Measurements from ENCODE around the gene RABGAP1L. TPM values are rescaled to one million over a fixed set of nuclear protein-coding genes. Genes with fewer than 3 reads are reported as not detected.
A peak's percentile ranks its signal among the peaks of the same experiment; 100 is the strongest.

RABGAP1L gene
- total and polyA plus RNA-seq, 2 of the 4 experiments (the other 2 are of a cell fraction), result 7.9 to 26.7 TPM

GRCh38 chr1:174398246-174398645 is 238.9 kb downstream of the RABGAP1L start:
- no peak overlapping the region for H3K23ac ChIP-seq (ENCODE audit: low read depth, low read length)
- peak overlapping the region; percentile 43; the same call in 1 of the 2 replicates for H3K4me2 ChIP-seq (ENCODE audit: low read depth, low read length)
- no peak overlapping the region for H3K56ac ChIP-seq (ENCODE audit: extremely low read depth, insufficient read depth, low read length)
- peak overlapping the region; percentile 56 for H2BK5ac ChIP-seq (ENCODE audit: low read depth, low read length, poor library complexity, severe bottlenecking)
- H2BK20ac ChIP-seq (ENCODE audit: low read depth, low read length), result peak overlapping the region; percentile 28; the same call in 1 of the 2 replicates
- no peak overlapping the region for H3K9ac ChIP-seq (ENCODE audit: low read depth, low read length)
- H4K91ac ChIP-seq (ENCODE audit: insufficient read depth, low read depth, low read length), result peak overlapping the region; percentile 21; the same call in 1 of the 2 replicates
- intact Hi-C loops (cut with micrococcal nuclease) (no loop called here), in situ Hi-C loops (cut with MboI; ENCODE audit: low sequenced_read_pairs) (no loop called here), dilution Hi-C loops (cut with HindIII; ENCODE audit: low sequenced_read_pairs, unreplicated experiment) (no loop called here)
- H2AFZ ChIP-seq (replicated peaks; ENCODE audit: low read length, poor library complexity), result no peak overlapping the region
- H2AK5ac ChIP-seq (ENCODE audit: low read depth, low read length), result no peak overlapping the region
- ATAC-seq (ENCODE audit: low read depth), result peak; percentile 87
- peak; percentile 96 for DNase-seq
- CTCF ChIA-PET, result no interaction called here
- peaks cover 8% of the 10 kb centered on the region for H3K4me1 ChIP-seq (ENCODE audit: control insufficient read depth, insufficient read depth, low read length)
- peak overlapping the region in 1 of 2 experiments; percentile 13; a peak in 2 of 4 replicates for H4K8ac ChIP-seq (ENCODE audit: low read depth in 2 of 2, low read length in 2 of 2)
- POLR2A ChIA-PET (ENCODE audit: unreplicated experiment), result no interaction called here
- H2BK120ac ChIP-seq (ENCODE audit: low read depth, low read length), result peak overlapping the region; percentile 57
- peaks cover 1% of the 10 kb centered on the region; the same call in 1 of the 2 replicates for H3K9me3 ChIP-seq (ENCODE audit: control insufficient read depth, insufficient read depth, low read length)
- WGBS, 2 experiments (ENCODE audit: extremely low coverage in 2 of 2, insufficient read length in 1 of 2), result no CpG with 5 or more reads among the region's 4 CpGs
- TF ChIP-seq MXI1 (IDR thresholded peaks at IDR 0.05; ENCODE audit: borderline replicate concordance, low read depth, low read length), result no peak
- peak; percentile 67; the same call in 1 of the 2 replicates for TF ChIP-seq USF2 (IDR thresholded peaks at IDR 0.05; ENCODE audit: low read depth, low read length)
- no peak for TF ChIP-seq NFE2L2 (IDR thresholded peaks at IDR 0.05; ENCODE audit: low read depth, low read length)
- no peak for TF ChIP-seq RCOR1 (IDR thresholded peaks at IDR 0.05; ENCODE audit: insufficient replicate concordance, low read length)
- peak; percentile 36; the same call in 1 of the 2 replicates for TF ChIP-seq CEBPB (IDR thresholded peaks at IDR 0.05; ENCODE audit: low read depth, low read length)
- 0 out of 2 replicates have a peak, but pooled peaks have one; percentile 35 for TF ChIP-seq MAZ (IDR thresholded peaks at IDR 0.05; ENCODE audit: borderline replicate concordance, low read depth, low read length)
- no peak for TF ChIP-seq BHLHE40 (IDR thresholded peaks at IDR 0.05; ENCODE audit: low read depth, low read length)
- TF ChIP-seq FOS (IDR thresholded peaks at IDR 0.05; ENCODE audit: low read depth, low read length), result peak; percentile 70
- TF ChIP-seq RFX5 (IDR thresholded peaks at IDR 0.05; ENCODE audit: low read depth, low read length), result no peak
- TF ChIP-seq MAFK (IDR thresholded peaks at IDR 0.05; ENCODE audit: low read depth, low read length), result no peak
- no peak for TF ChIP-seq SMC3 (IDR thresholded peaks at IDR 0.05; ENCODE audit: low read depth, low read length)
- no peaks in the 10 kb centered on the region for H3K79me1 ChIP-seq (ENCODE audit: low read depth in 1 of 2, low read length in 2 of 2)
- 0 out of 2 replicates have a peak overlapping the region, but pooled peaks have one; percentile 26 for H3K4ac ChIP-seq (ENCODE audit: low read depth, low read length)
- no peaks in the 10 kb centered on the region for H3K9me1 ChIP-seq (ENCODE audit: insufficient read depth, low read length)
- H3K4me3 ChIP-seq (ENCODE audit: insufficient read depth, low read depth, low read length), result no peak overlapping the region
- H3K18ac ChIP-seq (ENCODE audit: low read depth, low read length), result peak overlapping the region; percentile 75; the same call in 1 of the 2 replicates
- H3K27ac ChIP-seq (ENCODE audit: insufficient read depth, low read length), result no peak overlapping the region
- H3K14ac ChIP-seq (replicated peaks; ENCODE audit: low read depth, low read length), result no peak overlapping the region
- no peak overlapping the region for H2AK9ac ChIP-seq (replicated peaks; ENCODE audit: low read depth, low read length, poor library complexity)
- no peak overlapping the region for H2BK15ac ChIP-seq (ENCODE audit: low read depth, low read length)
- H3K36me3 ChIP-seq (ENCODE audit: control insufficient read depth, insufficient read depth, low read length), result peaks cover 2% of the 10 kb centered on the region; the same call in 1 of the 2 replicates
- no TSS peak for BruUV-seq (replicated peaks)
- H4K5ac ChIP-seq (ENCODE audit: low read depth, low read length), result peak overlapping the region; percentile 54; the same call in 1 of the 2 replicates
- H4K20me1 ChIP-seq (ENCODE audit: insufficient read depth, low read length), result no peaks in the 10 kb centered on the region
- no peaks in the 10 kb centered on the region for H3K27me3 ChIP-seq (ENCODE audit: control insufficient read depth, insufficient read depth, low read length)
